Endothelial cell of umbilical vein (primary cell): Measurements from ENCODE around the gene VPS35. TPM values are rescaled to one million over a fixed set of nuclear protein-coding genes. Genes with fewer than 3 reads are reported as not detected.

Source experiments
- BruUV-seq: library from RNA; stranded (reverse); fragments of 400-500 nt; replicated peaks from 2 replicates; lab custom pipeline; 2021; lab: Mats Ljungman, UMichigan
- CTCF ChIA-PET: fragments of 300-600, 350-600 bp; sonication (Branson Sonifier 250); formaldehyde crosslinking; loops from one replicate; lab custom pipeline; 2021; ENCODE audit warnings: antibody characterized with exemption, inconsistent platforms; lab: Charles Lee
- POLR2A ChIA-PET: fragments of 300-600, 350-600 bp; sonication (Branson Sonifier 250); formaldehyde crosslinking; loops from one replicate; lab custom pipeline; 2021; ENCODE audit warnings: antibody characterized with exemption, inconsistent platforms; lab: Charles Lee
- DNase-seq: peaks from one replicate; pipeline ENCODE4 v3.0.0-alpha.2; 2011; ENCODE audit warnings: low read depth, low spot score
- FAIRE-seq: peaks from 2 replicates; lab custom pipeline; 2011; peaks lifted over from hg19 to GRCh38; lab: Jason Lieb, UNC
- H2AFZ ChIP-seq: 2 replicates; pipeline ENCODE4 v1.6.0; 2012; ENCODE audit warnings: low read depth, low read length, control low read depth, inconsistent platforms
- H3K27ac ChIP-seq: 2 replicates; pipeline ENCODE4 v1.5.1; 2011; ENCODE audit warnings: low read depth, mild to moderate bottlenecking, control low read depth, low read length, moderate library complexity; ENCODE audit not compliant: insufficient read depth
- H3K27me3 ChIP-seq, 2 experiments: 2 replicates each; pipeline versions ENCODE4 v1.6.0 to v1.6.1; 2011; ENCODE audit warnings: low read length in 2 of 2, mixed read lengths in 1 of 2; ENCODE audit not compliant: control insufficient read depth in 2 of 2, insufficient read depth in 2 of 2
- H3K36me3 ChIP-seq, 2 experiments: 2 replicates in 1 of 2; 3 replicates in 1 of 2; pipeline ENCODE4 v1.5.1; 2011; ENCODE audit warnings: low read length in 2 of 2, mild to moderate bottlenecking in 1 of 2, moderate library complexity in 1 of 2; ENCODE audit not compliant: control insufficient read depth in 2 of 2, insufficient read depth in 2 of 2; ENCODE audit errors: extremely low read depth in 1 of 2
- H3K4me1 ChIP-seq: 3 replicates; pipeline ENCODE4 v1.5.1; 2011; ENCODE audit warnings: mild to moderate bottlenecking, low read length; ENCODE audit not compliant: control insufficient read depth, insufficient read depth; ENCODE audit errors: extremely low read depth
- H3K4me2 ChIP-seq: 2 replicates; pipeline ENCODE4 v1.6.1; 2011; ENCODE audit warnings: low read length, control low read depth, mixed read lengths; ENCODE audit not compliant: insufficient read depth
- H3K4me3 ChIP-seq, 3 experiments: fragments of 200-600 bp in 1 of 3; sonication (generic), shearing (Covaris generic) in 1 of 3; replicated peaks in 1 of 3; 2 replicates each; pipeline ENCODE4 v1.5.1; 2011 to 2016; ENCODE audit warnings: control low read depth in 3 of 3, low read length in 3 of 3, mild to moderate bottlenecking in 2 of 3, inconsistent platforms in 1 of 3, low read depth in 1 of 3, moderate library complexity in 1 of 3; ENCODE audit not compliant: insufficient read depth in 1 of 3
- H3K79me2 ChIP-seq: 2 replicates; pipeline ENCODE4 v1.6.0; 2012; ENCODE audit warnings: low read length, inconsistent platforms; ENCODE audit not compliant: control insufficient read depth, insufficient read depth
- H3K9ac ChIP-seq: replicated peaks from 2 replicates; pipeline ENCODE3; 2011; ENCODE audit warnings: low read length, control low read depth; ENCODE audit not compliant: insufficient read depth; ENCODE audit errors: extremely low read depth
- H3K9me1 ChIP-seq: replicated peaks from 3 replicates; pipeline ENCODE4 v1.6.0; 2011; ENCODE audit warnings: mild to moderate bottlenecking, low read length; ENCODE audit not compliant: control insufficient read depth, insufficient read depth; ENCODE audit errors: extremely low read depth
- H3K9me3 ChIP-seq: replicated peaks from 2 replicates; pipeline ENCODE4 v1.5.1; 2012; ENCODE audit warnings: low read length, inconsistent platforms; ENCODE audit not compliant: control insufficient read depth, insufficient read depth
- H4K20me1 ChIP-seq: replicated peaks from 2 replicates; pipeline ENCODE3; 2011; ENCODE audit warnings: mild to moderate bottlenecking, low read length; ENCODE audit not compliant: control insufficient read depth, insufficient read depth; ENCODE audit errors: extremely low read depth
- EZH2 ChIP-seq: IDR thresholded peaks from 2 replicates; pipeline ENCODE4 v1.6.1; 2012; ENCODE audit warnings: borderline replicate concordance, low read depth, mild to moderate bottlenecking, moderate library complexity, low read length, inconsistent platforms; ENCODE audit not compliant: severe bottlenecking
- FOS ChIP-seq: IDR thresholded peaks from 2 replicates; pipeline ENCODE4 v1.6.1; 2011; ENCODE audit warnings: mild to moderate bottlenecking, low read length, moderate library complexity, borderline replicate concordance; ENCODE audit not compliant: insufficient read depth
- GATA2 ChIP-seq: IDR thresholded peaks from 2 replicates; pipeline ENCODE4 v1.7.0; 2011; ENCODE audit warnings: low read depth, mild to moderate bottlenecking, moderate library complexity, mixed read lengths, low read length; ENCODE audit not compliant: insufficient read length, insufficient read depth
- JUN ChIP-seq: IDR thresholded peaks from 2 replicates; pipeline ENCODE4 v1.6.1; 2011; ENCODE audit warnings: borderline replicate concordance, low read depth; ENCODE audit not compliant: insufficient read length, insufficient read depth
- MAX ChIP-seq: IDR thresholded peaks from 2 replicates; pipeline ENCODE4 v1.6.1; 2011; ENCODE audit not compliant: insufficient read depth, insufficient read length
- MYC ChIP-seq: IDR thresholded peaks from one replicate; pipeline ENCODE4 v1.6.1; 2011; ENCODE audit warnings: mild to moderate bottlenecking, low read depth, low read length
- POLR2A ChIP-seq: IDR thresholded peaks from 2 replicates; pipeline ENCODE4 v1.6.1; 2012; ENCODE audit warnings: low read depth, mild to moderate bottlenecking, control low read depth, low read length
- POLR2AphosphoS5 ChIP-seq: IDR thresholded peaks from 2 replicates; pipeline ENCODE4 v1.6.1; 2012; ENCODE audit warnings: low read depth, mild to moderate bottlenecking, control low read depth, low read length, moderate library complexity; ENCODE audit not compliant: insufficient read depth
- dilution Hi-C: fragments of 300-500 bp; cut with MboI; formaldehyde crosslinking; loops from one replicate; pipeline ENCODE4 v1.15.0; 2019; ENCODE audit warnings: low sequenced_read_pairs; ENCODE audit not compliant: extremely low pct_ligation_motif_present
- intact Hi-C: fragments of 100-400 bp; cut with micrococcal nuclease; formaldehyde crosslinking; loops from one replicate; pipeline ENCODE4 v1.10.0; 2022
- polyA plus RNA-seq, 4 experiments: library from polyadenylated mRNA; depleted of rRNA in 3 of 4; stranded (reverse) in 3 of 4; unstranded in 1 of 4; fragments of >200 nt; gene quantifications; 2 replicates each; pipeline versions ENCODE4 v1.2.1 to v1.2.3, GENCODE V29; 2011 to 2012; ENCODE audit warnings: missing spikeins in 1 of 4
- total RNA-seq: library from RNA; stranded (reverse); gene quantifications from 2 replicates; pipeline ENCODE4 v1.2.3, GENCODE V29; 2021
- TF ChIP-seq, protein P1 (sequence below), 2 donors: IDR thresholded peaks; 1 replicate in 1 of 2; 2 replicates in 1 of 2; pipeline ENCODE4 v1.5.1; 2011; ENCODE audit warnings: low read length in 2 of 2, mild to moderate bottlenecking in 2 of 2, moderate library complexity in 2 of 2, control low read depth in 1 of 2, inconsistent platforms in 1 of 2, low read depth in 1 of 2; ENCODE audit not compliant: insufficient read depth in 1 of 2; ENCODE audit errors: extremely low read depth in 1 of 2

Gene VPS35
- total and polyA plus RNA-seq, 2 donors (not counting 3 experiments of a cell fraction or from before 2014, with no cell fraction given): 19.7 to 102 TPM

DNA sequence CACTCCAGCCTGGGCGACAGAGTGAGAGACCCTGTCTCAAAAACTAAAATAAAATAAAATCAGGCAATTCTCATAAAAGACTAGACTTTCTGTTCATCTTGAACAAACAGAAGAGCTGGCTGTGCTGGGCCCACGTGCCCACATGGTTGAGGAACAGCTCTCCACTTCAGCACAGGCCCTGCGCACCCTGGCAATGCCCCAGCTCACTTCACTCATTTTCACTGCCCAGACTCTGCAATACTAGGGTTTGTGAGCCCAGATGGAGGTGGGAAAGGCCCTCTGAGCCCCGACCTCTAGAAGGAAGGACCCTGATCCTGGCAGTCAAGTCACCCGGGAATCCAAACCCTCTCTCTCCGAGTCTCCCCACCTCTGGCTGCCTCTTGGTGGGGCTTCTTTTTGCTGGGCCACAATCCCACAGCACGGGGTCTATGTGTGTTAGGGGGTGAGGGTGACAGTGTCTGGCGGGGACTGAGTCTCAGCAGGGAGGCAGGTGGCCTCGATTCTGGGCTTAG, 44.4 kb upstream of the VPS35 start:
- FAIRE-seq (no peak), DNase-seq (no peak)
- BruUV-seq: no TSS peak
- Histone ChIP-seq H3K4me3 (no peak overlapping the region), H3K9me3 (no peaks in the 10 kb centered on the region), H3K79me2 (no peaks in the 10 kb centered on the region), H2AFZ (no peak overlapping the region), H3K4me2 (no peak overlapping the region), H3K4me1 (no peaks in the 10 kb centered on the region), H3K36me3 (no peaks in the 10 kb centered on the region), H3K27me3 (no peaks in the 10 kb centered on the region), H3K9me1 (no peaks in the 10 kb centered on the region), H4K20me1 (no peaks in the 10 kb centered on the region), H3K27ac (no peak overlapping the region), H3K9ac (no peak overlapping the region)
- CTCF ChIA-PET: interaction anchor here (1.0 kb wide), 1 partner anchor 52 kb away, joined by 3 read pairs; no protein-coding TSS in a partner anchor
- intact Hi-C loops (no loop called here), dilution Hi-C loops (no loop called here)
- no peak for TF ChIP-seq POLR2A
- TF ChIP-seq, protein P1, sequence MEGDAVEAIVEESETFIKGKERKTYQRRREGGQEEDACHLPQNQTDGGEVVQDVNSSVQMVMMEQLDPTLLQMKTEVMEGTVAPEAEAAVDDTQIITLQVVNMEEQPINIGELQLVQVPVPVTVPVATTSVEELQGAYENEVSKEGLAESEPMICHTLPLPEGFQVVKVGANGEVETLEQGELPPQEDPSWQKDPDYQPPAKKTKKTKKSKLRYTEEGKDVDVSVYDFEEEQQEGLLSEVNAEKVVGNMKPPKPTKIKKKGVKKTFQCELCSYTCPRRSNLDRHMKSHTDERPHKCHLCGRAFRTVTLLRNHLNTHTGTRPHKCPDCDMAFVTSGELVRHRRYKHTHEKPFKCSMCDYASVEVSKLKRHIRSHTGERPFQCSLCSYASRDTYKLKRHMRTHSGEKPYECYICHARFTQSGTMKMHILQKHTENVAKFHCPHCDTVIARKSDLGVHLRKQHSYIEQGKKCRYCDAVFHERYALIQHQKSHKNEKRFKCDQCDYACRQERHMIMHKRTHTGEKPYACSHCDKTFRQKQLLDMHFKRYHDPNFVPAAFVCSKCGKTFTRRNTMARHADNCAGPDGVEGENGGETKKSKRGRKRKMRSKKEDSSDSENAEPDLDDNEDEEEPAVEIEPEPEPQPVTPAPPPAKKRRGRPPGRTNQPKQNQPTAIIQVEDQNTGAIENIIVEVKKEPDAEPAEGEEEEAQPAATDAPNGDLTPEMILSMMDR (IDR thresholded peaks at IDR 0.05; ENCODE audit: extremely low read depth in 1 of 2, insufficient read depth in 1 of 2, low read depth in 1 of 2, low read length in 2 of 2): no peak
- POLR2A ChIA-PET: no interaction called here

- no peak for FAIRE-seq
- CTCF ChIA-PET: interaction anchor here (1.0 kb wide), 1 partner anchor 53 kb away, joined by 3 read pairs; no protein-coding TSS in a partner anchor
Measured at GRCh38 chr16:46732561-46732960, 43.6 kb upstream of the VPS35 start.

More at GRCh38 chr16:46732561-46732960, 43.6 kb upstream of the VPS35 start:
- Histone ChIP-seq H3K36me3 (no peaks in the 10 kb centered on the region), H3K27ac (no peak overlapping the region), H3K27me3 (no peaks in the 10 kb centered on the region), H3K9me1 (no peaks in the 10 kb centered on the region), H3K4me2 (no peak overlapping the region), H2AFZ (no peak overlapping the region), H3K79me2 (no peaks in the 10 kb centered on the region), H3K9me3 (no peaks in the 10 kb centered on the region), H3K9ac (no peak overlapping the region), H4K20me1 (no peaks in the 10 kb centered on the region), H3K4me3 (no peak overlapping the region), H3K4me1 (no peaks in the 10 kb centered on the region)
- POLR2A ChIA-PET: no interaction called here
- DNase-seq: no peak
- no peak for TF ChIP-seq POLR2A
- no peak for TF ChIP-seq POLR2AphosphoS5
- TF ChIP-seq JUN: no peak
- no peak for TF ChIP-seq EZH2
- TF ChIP-seq, protein P1 (IDR thresholded peaks at IDR 0.05; ENCODE audit: extremely low read depth in 1 of 2, insufficient read depth in 1 of 2, low read depth in 1 of 2, low read length in 2 of 2): no peak
- TF ChIP-seq MYC: no peak
- no peak for TF ChIP-seq FOS
- no peak for TF ChIP-seq MAX
- TF ChIP-seq GATA2: no peak
- BruUV-seq: no TSS peak
- dilution Hi-C loops: no loop called here
- intact Hi-C loops: no loop called here
